Neural crest cell (in vitro differentiated cells): ENCODE measurements around the gene UMOD. TPM values are rescaled to one million over a fixed set of nuclear protein-coding genes. Genes with fewer than 3 reads are reported as not detected.
A peak's percentile ranks its signal among the peaks of the same experiment; 100 is the strongest.

Source experiments
- DNase-seq: peaks from one replicate; pipeline ENCODE4 v3.0.0; 2021; ENCODE audit warnings: low read depth, mixed read lengths, low spot score
- H3K27ac Mint-ChIP-seq: one replicate; pipeline ENCODE4 v1.8.0; 2021; ENCODE audit warnings: mild to moderate bottlenecking, mixed read lengths; ENCODE audit not compliant: unreplicated experiment
- H3K27me3 Mint-ChIP-seq: 2 replicates; pipeline ENCODE4 v1.8.0; 2021; ENCODE audit warnings: low read depth, mild to moderate bottlenecking, mixed read lengths
- H3K36me3 Mint-ChIP-seq: 2 replicates; pipeline ENCODE4 v1.8.0; 2021; ENCODE audit warnings: low read depth, mild to moderate bottlenecking, mixed read lengths
- H3K4me1 Mint-ChIP-seq: 2 replicates; pipeline ENCODE4 v1.8.0; 2021; ENCODE audit warnings: mixed read lengths
- H3K4me3 Mint-ChIP-seq: one replicate; pipeline ENCODE4 v1.8.0; 2021; ENCODE audit warnings: mild to moderate bottlenecking, mixed read lengths
- H3K9me3 Mint-ChIP-seq: 2 replicates; pipeline ENCODE4 v1.8.0; 2021; ENCODE audit warnings: mixed read lengths
- CTCF ChIP-seq: fragments of 200-600 bp; sonication (generic); conservative IDR thresholded peaks from 2 replicates; pipeline ENCODE4 v1.5.0; 2021; ENCODE audit warnings: antibody characterized with exemption, mild to moderate bottlenecking
- total RNA-seq: library from RNA; stranded (reverse); gene quantifications from 2 replicates; pipeline ENCODE4 v1.2.1, GENCODE V29; 2021

UMOD gene
- total RNA-seq, 1 donor from 2014 or later: not detected

GRCh38 chr16:20300312-20301097 is 52.0 kb downstream of the UMOD start:
- H3K4me3 Mint-ChIP-seq: no peak overlapping the region
- peak; percentile 50 for DNase-seq
- H3K27me3 Mint-ChIP-seq: peaks cover 62% of the 10 kb centered on the region
- no peaks in the 10 kb centered on the region for H3K4me1 Mint-ChIP-seq
- no peak overlapping the region for H3K27ac Mint-ChIP-seq
- no peaks in the 10 kb centered on the region for H3K36me3 Mint-ChIP-seq
- peaks cover 3% of the 10 kb centered on the region for H3K9me3 Mint-ChIP-seq
- peak; percentile 78 for TF ChIP-seq CTCF

- no peak overlapping the region for H3K4me3 Mint-ChIP-seq
- no peak for DNase-seq
- no peaks in the 10 kb centered on the region for H3K36me3 Mint-ChIP-seq
- H3K9me3 Mint-ChIP-seq: peaks cover 3% of the 10 kb centered on the region
- peaks cover 52% of the 10 kb centered on the region for H3K27me3 Mint-ChIP-seq
- TF ChIP-seq CTCF: no peak
- H3K27ac Mint-ChIP-seq: no peak overlapping the region
- H3K4me1 Mint-ChIP-seq: no peaks in the 10 kb centered on the region
These were observed 54.1 kb downstream of the UMOD start for GRCh38 chr16:20298452-20298851.

GRCh38 chr16:20291208-20292206 is 61.0 kb downstream of the UMOD start:
- Mint-ChIP-seq H3K36me3 (no peaks in the 10 kb centered on the region), H3K27me3 (peaks cover 6% of the 10 kb centered on the region), H3K27ac (no peak overlapping the region), H3K4me1 (peaks cover 16% of the 10 kb centered on the region), H3K9me3 (no peaks in the 10 kb centered on the region), H3K4me3 (no peak overlapping the region)
- DNase-seq: peak; percentile 9
- no peak for TF ChIP-seq CTCF

GRCh38 chr16:20289571-20289970 is 62.9 kb downstream of the UMOD start:
- no peak for DNase-seq
- Mint-ChIP-seq H3K9me3 (no peaks in the 10 kb centered on the region), H3K4me3 (no peak overlapping the region), H3K4me1 (peaks cover 16% of the 10 kb centered on the region), H3K36me3 (no peaks in the 10 kb centered on the region), H3K27ac (no peak overlapping the region), H3K27me3 (peaks cover 5% of the 10 kb centered on the region)
- TF ChIP-seq CTCF: no peak

- Mint-ChIP-seq H3K4me1 (peaks cover 6% of the 10 kb centered on the region), H3K9me3 (peaks cover under 1% of the 10 kb centered on the region), H3K4me3 (no peak overlapping the region), H3K27me3 (peaks cover 9% of the 10 kb centered on the region), H3K36me3 (no peaks in the 10 kb centered on the region), H3K27ac (no peak overlapping the region)
- TF ChIP-seq CTCF: no peak
- no peak for DNase-seq
These were observed 66.5 kb downstream of the UMOD start for GRCh38 chr16:20285993-20286499.
